Upper lobe of right lung (tissue), 1 donor: ENCODE measurements around the gene RGL1. TPM values are rescaled to one million over a fixed set of nuclear protein-coding genes. Genes with fewer than 3 reads are reported as not detected.
A peak's percentile ranks its signal among the peaks of the same experiment; 100 is the strongest.

Experiments used
- ATAC-seq: fragments of 200-7000 bp; cut with Tn5 transposase; one replicate; pipeline ENCODE4 v1.9.1; 2020; ENCODE audit warnings: mild to moderate bottlenecking, moderate library complexity
- DNase-seq: peaks from one replicate; pipeline ENCODE4 v3.0.0-alpha.2; 2020
- H3K27ac ChIP-seq: fragments of 200-600 bp; one replicate; pipeline ENCODE4 v1.8.0; 2022
- H3K27me3 ChIP-seq: fragments of 200-600 bp; one replicate; pipeline ENCODE4 v1.8.0; 2022; ENCODE audit warnings: mild to moderate bottlenecking
- H3K36me3 ChIP-seq: fragments of 200-600 bp; one replicate; pipeline ENCODE4 v1.8.0; 2022
- H3K4me1 ChIP-seq: fragments of 200-600 bp; one replicate; pipeline ENCODE4 v1.8.0; 2022
- H3K4me3 ChIP-seq: fragments of 200-600 bp; one replicate; pipeline ENCODE4 v1.8.0; 2022; ENCODE audit warnings: mild to moderate bottlenecking
- H3K9me3 ChIP-seq: fragments of 200-600 bp; one replicate; pipeline ENCODE4 v1.8.0; 2022
- CTCF ChIP-seq: fragments of 200-600 bp; IDR thresholded peaks from one replicate; pipeline ENCODE4 v1.8.0; 2022; ENCODE audit warnings: antibody characterized with exemption
- intact Hi-C: fragments of 100-400 bp; cut with DNase I; formaldehyde crosslinking; loops from one replicate; pipeline ENCODE4 v1.11.0; 2022
- total RNA-seq: library from RNA; stranded (reverse); fragmentation: NEBNext Ultra II Directional; extraction: Animal tissue kit (Norgen Biotek cat#: 25700); gene quantifications from one replicate; pipeline ENCODE4 v1.2.1, GENCODE V29; 2021
- donor health status: DM: no; HTN: yes; CAD: no; lungs with severe emphysema.

RGL1 gene
- total RNA-seq, 1 donor from 2014 or later = 40.9 TPM

- Histone ChIP-seq H3K4me1 (peaks cover 29% of the 10 kb centered on the region), H3K36me3 (peaks cover 34% of the 10 kb centered on the region), H3K27ac (peak overlapping the region; percentile 40), H3K4me3 (no peak overlapping the region), H3K9me3 (no peaks in the 10 kb centered on the region), H3K27me3 (no peaks in the 10 kb centered on the region)
- intact Hi-C loops = no loop called here
- ATAC-seq (no peak), DNase-seq (no peak)
- TF ChIP-seq CTCF = no peak
These were observed 88.8 kb downstream of the RGL1 start for GRCh38 chr1:183893561-183894289.

GRCh38 chr1:183894290-183894565 lies 89.3 kb downstream of the RGL1 start:
- peaks cover 25% of the 10 kb centered on the region for H3K4me1 ChIP-seq
- H3K27ac ChIP-seq = no peak overlapping the region
- H3K4me3 ChIP-seq = no peak overlapping the region
- no peak for TF ChIP-seq CTCF
- H3K27me3 ChIP-seq = no peaks in the 10 kb centered on the region
- H3K9me3 ChIP-seq = no peaks in the 10 kb centered on the region
- intact Hi-C loops = no loop called here
- ATAC-seq = no peak
- DNase-seq = no peak
- peaks cover 38% of the 10 kb centered on the region for H3K36me3 ChIP-seq

GRCh38 chr1:183896466-183897048 lies 91.6 kb downstream of the RGL1 start:
- DNase-seq = no peak
- Histone ChIP-seq H3K4me1 (peaks cover 21% of the 10 kb centered on the region), H3K9me3 (no peaks in the 10 kb centered on the region), H3K27me3 (no peaks in the 10 kb centered on the region), H3K36me3 (peaks cover 51% of the 10 kb centered on the region), H3K4me3 (no peak overlapping the region), H3K27ac (peak overlapping the region; percentile 38)
- no peak for TF ChIP-seq CTCF
- intact Hi-C loops = no loop called here
- peak; percentile 70 for ATAC-seq

GRCh38 chr1:183898001-183898396 lies 93.1 kb downstream of the RGL1 start:
- H3K4me1 ChIP-seq = peaks cover 8% of the 10 kb centered on the region
- no peak overlapping the region for H3K4me3 ChIP-seq
- intact Hi-C loops = no loop called here
- peaks cover 60% of the 10 kb centered on the region for H3K36me3 ChIP-seq
- ATAC-seq = no peak
- H3K9me3 ChIP-seq = no peaks in the 10 kb centered on the region
- no peak for DNase-seq
- TF ChIP-seq CTCF = no peak
- no peaks in the 10 kb centered on the region for H3K27me3 ChIP-seq
- peak overlapping the region; percentile 38 for H3K27ac ChIP-seq

- H3K27ac ChIP-seq = no peak overlapping the region
- intact Hi-C loops = no loop called here
- H3K4me1 ChIP-seq = peaks cover 2% of the 10 kb centered on the region
- no peak for TF ChIP-seq CTCF
- no peak for ATAC-seq
- no peaks in the 10 kb centered on the region for H3K9me3 ChIP-seq
- H3K36me3 ChIP-seq = peaks cover 57% of the 10 kb centered on the region
- no peak overlapping the region for H3K4me3 ChIP-seq
- no peaks in the 10 kb centered on the region for H3K27me3 ChIP-seq
- no peak for DNase-seq
These were observed 93.7 kb downstream of the RGL1 start for GRCh38 chr1:183898610-183899009.
